ENCODE data around the gene PLA2G4E. TPM values are rescaled to one million over a fixed set of nuclear protein-coding genes. Genes with fewer than 3 reads are reported as not detected.

Gene PLA2G4E
- total and polyA plus RNA-seq, 2 experiments from 2014 or later = 0.06 TPM; not detected in 1

- no peak for DNase-seq (ENCODE audit: low read depth in 1 of 2, low spot score in 1 of 2)
Observed at GRCh38 chr15:42063122-42063848, 42.4 kb upstream of the PLA2G4E start.

GRCh38 chr15:42062284-42062806 lies 41.5 kb upstream of the PLA2G4E start:
- no peaks in the 10 kb centered on the region for H3K36me3 ChIP-seq
- no peaks in the 10 kb centered on the region for H3K27me3 ChIP-seq
- no peak for DNase-seq (ENCODE audit: low read depth in 1 of 2, low spot score in 1 of 2)
- H3K4me3 ChIP-seq = no peak overlapping the region
- H3K9me3 ChIP-seq (ENCODE audit: low read depth) = no peaks in the 10 kb centered on the region
- TF ChIP-seq CTCF (IDR thresholded peaks at IDR 0.05; ENCODE audit: low read depth, low read length) = no peak
- H3K4me1 ChIP-seq (ENCODE audit: low read depth) = peaks cover 2% of the 10 kb centered on the region
- no peak overlapping the region for H3K27ac ChIP-seq

More at GRCh38 chr15:42063122-42063848, 42.4 kb upstream of the PLA2G4E start:
- Histone ChIP-seq H3K9me3 (ENCODE audit: low read depth) (no peaks in the 10 kb centered on the region), H3K27me3 (no peaks in the 10 kb centered on the region), H3K27ac (no peak overlapping the region), H3K36me3 (no peaks in the 10 kb centered on the region), H3K4me1 (ENCODE audit: low read depth) (no peaks in the 10 kb centered on the region), H3K4me3 (no peak overlapping the region)
- no peak for TF ChIP-seq CTCF (IDR thresholded peaks at IDR 0.05; ENCODE audit: low read depth, low read length)

GRCh38 chr15:42060797-42061196 lies 40.0 kb upstream of the PLA2G4E start:
- no peak overlapping the region for H3K4me3 ChIP-seq
- H3K9me3 ChIP-seq (ENCODE audit: low read depth) = no peaks in the 10 kb centered on the region
- DNase-seq (ENCODE audit: low read depth in 1 of 2, low spot score in 1 of 2) = no peak
- no peak overlapping the region for H3K27ac ChIP-seq
- H3K36me3 ChIP-seq = no peaks in the 10 kb centered on the region
- H3K4me1 ChIP-seq (ENCODE audit: low read depth) = peaks cover 3% of the 10 kb centered on the region
- H3K27me3 ChIP-seq = no peaks in the 10 kb centered on the region
- TF ChIP-seq CTCF (IDR thresholded peaks at IDR 0.05; ENCODE audit: low read depth, low read length) = no peak

- Histone ChIP-seq H3K36me3 (no peaks in the 10 kb centered on the region), H3K4me3 (no peak overlapping the region), H3K27ac (no peak overlapping the region), H3K4me1 (ENCODE audit: low read depth) (peaks cover 3% of the 10 kb centered on the region), H3K27me3 (no peaks in the 10 kb centered on the region), H3K9me3 (ENCODE audit: low read depth) (no peaks in the 10 kb centered on the region)
- no peak for DNase-seq (ENCODE audit: low read depth in 1 of 2, low spot score in 1 of 2)
- no peak for TF ChIP-seq CTCF (IDR thresholded peaks at IDR 0.05; ENCODE audit: low read depth, low read length)
Observed at GRCh38 chr15:42060477-42060763, 39.6 kb upstream of the PLA2G4E start.

- Histone ChIP-seq H3K4me3 (no peak overlapping the region), H3K27me3 (no peaks in the 10 kb centered on the region), H3K27ac (no peak overlapping the region), H3K9me3 (ENCODE audit: low read depth) (no peaks in the 10 kb centered on the region), H3K4me1 (ENCODE audit: low read depth) (peaks cover 3% of the 10 kb centered on the region), H3K36me3 (no peaks in the 10 kb centered on the region)
- peak; percentile 55 to 73 for DNase-seq (ENCODE audit: low read depth in 1 of 2, low spot score in 1 of 2)
- TF ChIP-seq CTCF (IDR thresholded peaks at IDR 0.05; ENCODE audit: low read depth, low read length) = peak; percentile 93
Observed at GRCh38 chr15:42059661-42060476, 39.0 kb upstream of the PLA2G4E start.

Measured in cardiac muscle cell (in vitro differentiated cells and primary cell).